A673 (cell line): ENCODE data around the gene ZFPM1. TPM values are rescaled to one million over a fixed set of nuclear protein-coding genes. Genes with fewer than 3 reads are reported as not detected.

Experiments used
- BruUV-seq: library from RNA; stranded (reverse); fragments of 400-500 nt; replicated peaks from 2 replicates; lab custom pipeline; 2021; lab: Mats Ljungman, UMichigan
- CTCF ChIA-PET: fragments of 300-600 bp; sonication (Branson Sonifier 250); formaldehyde crosslinking; loops from one replicate; lab custom pipeline; 2022; ENCODE audit warnings: antibody characterized with exemption; lab: Charles Lee
- POLR2A ChIA-PET: fragments of 300-600 bp; sonication (Branson Sonifier 250); formaldehyde crosslinking; loops from one replicate; lab custom pipeline; 2022; ENCODE audit warnings: antibody characterized with exemption; ENCODE audit not compliant: low non-redundant PET; lab: Charles Lee
- DNase-seq: peaks from one replicate; pipeline ENCODE4 v3.0.0-alpha.2; 2015; ENCODE audit warnings: low spot score
- H3K27ac ChIP-seq: fragments of 200-600 bp; sonication (generic); 2 replicates; pipeline ENCODE4 v1.5.1; 2016; ENCODE audit warnings: mixed run types, low read depth, mild to moderate bottlenecking, mixed read lengths, antibody characterized with exemption, low read length; ENCODE audit not compliant: poor library complexity, severe bottlenecking
- H3K27me3 ChIP-seq: fragments of 200-600 bp; sonication (generic); replicated peaks from 2 replicates; pipeline ENCODE4 v1.6.1; 2017; ENCODE audit warnings: mixed run types, low read depth, mild to moderate bottlenecking, mixed read lengths, antibody characterized with exemption, low read length; ENCODE audit not compliant: insufficient read depth, poor library complexity
- H3K36me3 ChIP-seq: fragments of 200-600 bp; sonication (generic); 2 replicates; pipeline ENCODE4 v1.6.1; 2016; ENCODE audit warnings: mixed run types, mild to moderate bottlenecking, mixed read lengths, antibody characterized with exemption, low read length; ENCODE audit not compliant: insufficient read depth, poor library complexity, severe bottlenecking
- H3K4me1 ChIP-seq: fragments of 200-600 bp; sonication (generic); 2 replicates; pipeline ENCODE4 v1.6.1; 2017; ENCODE audit warnings: mixed run types, mild to moderate bottlenecking, mixed read lengths, antibody characterized with exemption, low read length; ENCODE audit not compliant: insufficient read depth, poor library complexity, severe bottlenecking
- H3K4me3 ChIP-seq: fragments of 200-600 bp; sonication (generic); 2 replicates; pipeline ENCODE4 v1.5.1; 2016; ENCODE audit warnings: low read depth, mixed run types, mild to moderate bottlenecking, mixed read lengths, low read length; ENCODE audit not compliant: poor library complexity, severe bottlenecking
- H3K9me3 ChIP-seq: fragments of 200-600 bp; sonication (generic); 2 replicates; pipeline ENCODE4 v1.6.1; 2016; ENCODE audit warnings: mixed run types, low read depth, mild to moderate bottlenecking, mixed read lengths, antibody characterized with exemption, low read length; ENCODE audit not compliant: poor library complexity, severe bottlenecking
- EZH2 ChIP-seq: fragments of 200-600 bp; sonication (generic); IDR thresholded peaks from 2 replicates; pipeline ENCODE4 v1.6.1; 2017; ENCODE audit warnings: borderline replicate concordance, low read depth, mild to moderate bottlenecking, mixed read lengths, antibody characterized with exemption, low read length; ENCODE audit not compliant: poor library complexity, severe bottlenecking
- intact Hi-C: fragments of 100-400 bp; cut with micrococcal nuclease; formaldehyde crosslinking; loops from one replicate; pipeline ENCODE4 v1.10.0; 2022; ENCODE audit not compliant: unreplicated experiment
- total RNA-seq: library from RNA; stranded (reverse); gene quantifications from 2 replicates; pipeline ENCODE4 v1.2.3, GENCODE V29; 2021
- TF ChIP-seq, protein P1 (sequence below): fragments of 300-800, 200-600 bp; sonication (generic); conservative IDR thresholded peaks from 2 replicates; pipeline ENCODE4 v1.5.1; 2017; ENCODE audit warnings: low read depth, mild to moderate bottlenecking, antibody characterized with exemption, low read length, moderate library complexity, mixed read lengths

ZFPM1 gene
- total RNA-seq, 1 experiment from 2014 or later = 5.6 TPM

DNA sequence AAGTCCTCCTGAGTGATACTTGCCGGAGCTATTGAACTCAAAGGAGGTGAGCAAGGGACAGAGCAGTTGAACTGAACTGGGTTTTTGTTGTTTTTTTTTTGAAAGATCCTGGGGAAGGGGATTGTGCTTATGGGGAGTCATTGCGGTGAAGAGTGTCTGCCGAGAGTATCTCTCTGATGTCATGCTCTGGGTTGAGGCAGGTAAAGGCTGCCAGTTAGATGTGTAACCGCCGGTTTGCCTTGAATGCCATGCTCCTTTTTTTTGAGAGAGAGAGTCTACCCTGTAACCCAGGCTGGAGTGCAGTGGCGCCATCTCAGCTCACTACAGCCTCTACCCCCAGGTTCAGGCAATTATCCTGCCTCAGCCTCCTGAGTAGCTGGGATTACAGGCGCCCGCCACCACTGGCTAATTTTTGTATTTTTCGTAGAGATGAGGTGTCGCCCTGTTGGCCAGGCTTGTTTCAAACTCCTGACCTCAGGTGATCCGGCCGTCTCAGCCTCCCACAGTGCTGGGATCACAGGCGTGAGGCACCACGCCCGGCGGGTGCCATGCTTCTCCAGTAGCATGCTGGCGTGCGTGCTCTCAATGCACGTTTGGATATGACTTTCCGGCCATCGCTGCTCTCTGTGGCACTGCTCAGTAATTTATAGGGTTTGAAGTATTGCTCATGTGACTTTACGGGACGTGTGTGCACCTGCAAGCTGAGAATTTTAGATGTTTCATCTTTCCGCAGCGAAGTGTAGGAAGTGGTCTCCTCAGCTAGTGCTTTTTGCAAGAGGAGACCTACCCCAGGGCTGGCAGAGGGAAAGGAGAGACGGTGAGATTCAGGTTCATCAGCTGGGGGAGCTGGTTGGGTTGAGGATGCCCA lies 125.6 kb downstream of the ZFPM1 start:
- no peak for DNase-seq
- CTCF ChIA-PET = no interaction called here
- POLR2A ChIA-PET = no interaction called here
- no peaks in the 10 kb centered on the region for H3K27me3 ChIP-seq
- H3K4me1 ChIP-seq = no peaks in the 10 kb centered on the region
- peaks cover 36% of the 10 kb centered on the region for H3K36me3 ChIP-seq
- H3K4me3 ChIP-seq = no peak overlapping the region
- BruUV-seq = no TSS peak
- no peak overlapping the region for H3K27ac ChIP-seq
- no peak for TF ChIP-seq EZH2
- TF ChIP-seq, protein P1, sequence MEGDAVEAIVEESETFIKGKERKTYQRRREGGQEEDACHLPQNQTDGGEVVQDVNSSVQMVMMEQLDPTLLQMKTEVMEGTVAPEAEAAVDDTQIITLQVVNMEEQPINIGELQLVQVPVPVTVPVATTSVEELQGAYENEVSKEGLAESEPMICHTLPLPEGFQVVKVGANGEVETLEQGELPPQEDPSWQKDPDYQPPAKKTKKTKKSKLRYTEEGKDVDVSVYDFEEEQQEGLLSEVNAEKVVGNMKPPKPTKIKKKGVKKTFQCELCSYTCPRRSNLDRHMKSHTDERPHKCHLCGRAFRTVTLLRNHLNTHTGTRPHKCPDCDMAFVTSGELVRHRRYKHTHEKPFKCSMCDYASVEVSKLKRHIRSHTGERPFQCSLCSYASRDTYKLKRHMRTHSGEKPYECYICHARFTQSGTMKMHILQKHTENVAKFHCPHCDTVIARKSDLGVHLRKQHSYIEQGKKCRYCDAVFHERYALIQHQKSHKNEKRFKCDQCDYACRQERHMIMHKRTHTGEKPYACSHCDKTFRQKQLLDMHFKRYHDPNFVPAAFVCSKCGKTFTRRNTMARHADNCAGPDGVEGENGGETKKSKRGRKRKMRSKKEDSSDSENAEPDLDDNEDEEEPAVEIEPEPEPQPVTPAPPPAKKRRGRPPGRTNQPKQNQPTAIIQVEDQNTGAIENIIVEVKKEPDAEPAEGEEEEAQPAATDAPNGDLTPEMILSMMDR = no peak
- intact Hi-C loops = no loop called here
- no peaks in the 10 kb centered on the region for H3K9me3 ChIP-seq

DNA sequence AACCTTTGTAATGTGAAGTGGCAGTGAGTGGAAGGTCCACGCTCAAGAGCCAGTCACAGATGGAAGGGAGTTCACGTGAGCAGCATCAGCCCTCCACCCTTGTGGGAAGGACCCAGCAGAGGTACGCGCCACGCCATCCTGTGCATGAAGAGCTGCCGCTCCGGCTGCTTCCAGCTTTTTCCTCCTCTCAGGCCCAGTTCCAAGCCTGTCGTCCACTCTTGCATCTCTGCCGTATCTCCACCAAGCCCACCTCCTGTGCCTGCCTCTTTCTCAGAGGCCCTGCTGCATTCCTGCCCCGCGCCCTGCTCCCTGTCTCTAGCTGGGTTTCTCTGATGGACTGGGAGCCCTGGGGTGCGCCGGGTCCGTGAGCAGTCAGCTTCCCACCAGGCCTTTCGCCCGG lies 127.3 kb downstream of the ZFPM1 start:
- peaks cover 34% of the 10 kb centered on the region for H3K36me3 ChIP-seq

DNA sequence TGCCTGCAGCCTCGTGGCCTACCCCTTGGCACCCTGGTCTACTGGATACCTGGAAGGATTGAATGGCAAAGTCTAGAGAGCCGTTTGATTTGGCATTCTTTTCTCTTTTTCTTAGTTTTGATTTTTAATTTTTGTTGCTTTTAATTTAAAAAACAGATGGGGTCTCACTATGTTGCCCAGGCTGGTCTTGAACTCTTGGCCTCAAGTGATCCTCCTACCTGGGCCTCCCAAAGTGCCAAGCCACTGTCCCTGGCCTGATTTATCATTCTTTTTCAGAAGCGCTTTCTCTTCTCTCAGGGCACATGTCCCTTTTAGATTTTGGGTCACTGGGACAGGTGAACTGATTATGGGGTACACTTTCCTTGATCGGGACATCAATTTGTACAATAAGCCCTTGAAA lies 128.0 kb downstream of the ZFPM1 start:
- POLR2A ChIA-PET = no interaction called here
- intact Hi-C loops = no loop called here
- CTCF ChIA-PET = no interaction called here

More for the DNA sequence above, 127.3 kb downstream of the ZFPM1 start:
- CTCF ChIA-PET = no interaction called here
- POLR2A ChIA-PET = no interaction called here
- TF ChIP-seq, protein P1 = no peak
- no peak for TF ChIP-seq EZH2
- Histone ChIP-seq H3K4me1 (no peaks in the 10 kb centered on the region), H3K27ac (no peak overlapping the region), H3K27me3 (no peaks in the 10 kb centered on the region), H3K4me3 (no peak overlapping the region), H3K9me3 (no peaks in the 10 kb centered on the region)
- intact Hi-C loops = no loop called here
- no peak for DNase-seq
- BruUV-seq = no TSS peak

More for the DNA sequence above, 128.0 kb downstream of the ZFPM1 start:
- H3K4me3 ChIP-seq = no peak overlapping the region
- peaks cover 34% of the 10 kb centered on the region for H3K36me3 ChIP-seq
- no peak overlapping the region for H3K27ac ChIP-seq
- H3K27me3 ChIP-seq = no peaks in the 10 kb centered on the region
- no peak for DNase-seq
- no peaks in the 10 kb centered on the region for H3K9me3 ChIP-seq
- no TSS peak for BruUV-seq
- no peaks in the 10 kb centered on the region for H3K4me1 ChIP-seq
- TF ChIP-seq, protein P1 = no peak
- no peak for TF ChIP-seq EZH2
